ENCODE measurements around the gene LMAN1L.

The LMAN1L gene

DNA sequence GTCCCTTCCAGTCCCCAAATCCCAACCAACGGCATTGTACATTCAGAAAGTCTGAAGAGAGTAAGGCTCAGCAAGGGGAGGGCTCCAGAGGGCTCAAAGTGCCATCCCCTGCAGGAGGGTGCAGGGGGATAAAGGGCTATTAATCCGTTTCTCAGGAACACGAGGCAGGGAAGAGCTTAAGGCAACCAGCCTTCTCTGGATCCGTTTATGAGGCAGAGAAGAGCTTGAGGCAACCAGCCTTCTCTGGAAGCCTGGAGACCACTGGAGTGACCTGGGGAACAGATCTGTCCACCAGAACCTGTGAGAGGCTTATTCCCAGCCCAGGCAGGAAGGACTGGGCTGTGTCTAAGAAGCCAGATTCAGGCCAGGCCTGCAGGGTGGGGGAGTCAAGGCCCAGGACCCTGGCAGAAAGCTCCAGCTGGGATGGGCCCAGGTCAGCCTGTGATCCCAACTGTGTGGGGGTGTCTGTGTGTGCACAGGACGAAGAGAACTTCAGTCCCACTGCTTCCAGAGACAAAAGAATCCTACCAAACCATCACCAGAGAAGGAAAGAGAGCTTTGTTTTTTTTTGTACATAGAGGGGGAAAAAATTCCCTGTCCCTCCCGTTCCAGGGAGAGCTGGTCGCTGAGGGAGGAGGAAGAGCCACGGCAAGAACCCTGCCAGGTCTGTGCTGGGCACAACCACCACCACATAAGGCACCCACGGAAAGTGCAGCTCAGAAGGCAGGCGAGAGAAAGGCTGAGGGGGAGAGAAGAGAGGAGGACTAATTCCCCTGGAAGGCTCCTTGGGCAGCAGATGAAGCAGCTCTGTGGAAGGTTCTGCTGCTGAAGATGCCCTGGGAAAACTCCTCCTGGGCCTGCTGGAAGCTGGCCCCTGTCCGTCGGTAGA is 31.9 kb downstream of the LMAN1L start:
- Histone ChIP-seq H3K36me3 (replicated peaks) (peaks cover 16% of the 10 kb centered on the region), H3K4me3 (ENCODE audit: low read depth, low read length) (no peak overlapping the region), H3K27me3 (replicated peaks) (no peaks in the 10 kb centered on the region), H3K27ac (no peak overlapping the region)
- TF ChIP-seq, protein P1, sequence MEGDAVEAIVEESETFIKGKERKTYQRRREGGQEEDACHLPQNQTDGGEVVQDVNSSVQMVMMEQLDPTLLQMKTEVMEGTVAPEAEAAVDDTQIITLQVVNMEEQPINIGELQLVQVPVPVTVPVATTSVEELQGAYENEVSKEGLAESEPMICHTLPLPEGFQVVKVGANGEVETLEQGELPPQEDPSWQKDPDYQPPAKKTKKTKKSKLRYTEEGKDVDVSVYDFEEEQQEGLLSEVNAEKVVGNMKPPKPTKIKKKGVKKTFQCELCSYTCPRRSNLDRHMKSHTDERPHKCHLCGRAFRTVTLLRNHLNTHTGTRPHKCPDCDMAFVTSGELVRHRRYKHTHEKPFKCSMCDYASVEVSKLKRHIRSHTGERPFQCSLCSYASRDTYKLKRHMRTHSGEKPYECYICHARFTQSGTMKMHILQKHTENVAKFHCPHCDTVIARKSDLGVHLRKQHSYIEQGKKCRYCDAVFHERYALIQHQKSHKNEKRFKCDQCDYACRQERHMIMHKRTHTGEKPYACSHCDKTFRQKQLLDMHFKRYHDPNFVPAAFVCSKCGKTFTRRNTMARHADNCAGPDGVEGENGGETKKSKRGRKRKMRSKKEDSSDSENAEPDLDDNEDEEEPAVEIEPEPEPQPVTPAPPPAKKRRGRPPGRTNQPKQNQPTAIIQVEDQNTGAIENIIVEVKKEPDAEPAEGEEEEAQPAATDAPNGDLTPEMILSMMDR (IDR thresholded peaks at IDR 0.05; ENCODE audit: low read depth, low read length, missing control alignments) = no peak
- no peak for DNase-seq
- in situ Hi-C loops (cut with HindIII; ENCODE audit: low pct_ligation_motif_present, low sequenced_read_pairs) = no loop called here

DNA sequence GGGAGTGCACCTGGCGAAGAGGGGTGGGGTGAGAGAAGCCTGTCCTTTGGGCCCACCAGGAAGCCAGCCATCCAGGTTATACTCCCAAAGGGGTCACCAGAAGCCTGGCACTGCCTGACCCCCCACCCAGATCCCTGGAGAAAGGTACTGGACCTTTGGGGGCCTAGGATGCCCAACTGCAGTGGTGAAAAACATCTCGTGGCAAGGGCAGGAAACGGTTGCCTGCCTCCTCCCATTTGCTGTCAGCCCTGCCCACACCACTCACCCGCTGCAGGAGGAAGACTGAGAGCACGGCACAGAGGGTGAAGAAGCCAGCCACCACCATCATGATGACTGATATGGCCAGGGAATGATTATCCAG is 32.6 kb downstream of the LMAN1L start:
- peaks cover 23% of the 10 kb centered on the region for H3K36me3 ChIP-seq (replicated peaks)
- no peaks in the 10 kb centered on the region for H3K27me3 ChIP-seq (replicated peaks)
- in situ Hi-C loops (cut with HindIII; ENCODE audit: low pct_ligation_motif_present, low sequenced_read_pairs) = no loop called here
- DNase-seq = no peak
- TF ChIP-seq, protein P1 (IDR thresholded peaks at IDR 0.05; ENCODE audit: low read depth, low read length, missing control alignments) = no peak
- no peak overlapping the region for H3K4me3 ChIP-seq (ENCODE audit: low read depth, low read length)
- H3K27ac ChIP-seq = no peak overlapping the region

DNA sequence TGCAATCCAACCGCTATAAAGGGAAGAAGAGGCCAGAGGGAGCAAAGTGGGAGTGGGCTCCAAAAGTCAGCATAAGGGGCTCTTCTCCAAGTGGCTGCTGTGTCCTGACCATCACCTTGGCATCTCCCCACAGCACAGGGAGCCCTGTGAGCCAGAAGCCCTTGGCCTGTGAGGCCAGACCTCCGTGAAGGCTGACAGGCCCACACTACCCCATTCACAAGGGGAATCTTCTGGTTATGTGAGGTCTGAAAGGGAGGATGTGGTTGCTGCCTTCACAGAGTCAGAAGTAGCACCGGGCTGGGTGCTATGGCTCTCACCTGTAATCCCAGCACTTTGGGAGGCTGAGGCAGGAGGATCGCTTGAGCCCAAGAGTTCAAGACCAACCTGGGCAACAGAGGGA is 32.9 kb downstream of the LMAN1L start:
- H3K36me3 ChIP-seq (replicated peaks) = peaks cover 25% of the 10 kb centered on the region
- H3K27ac ChIP-seq = no peak overlapping the region
- no peaks in the 10 kb centered on the region for H3K27me3 ChIP-seq (replicated peaks)
- in situ Hi-C loops (cut with HindIII; ENCODE audit: low pct_ligation_motif_present, low sequenced_read_pairs) = no loop called here
- no peak overlapping the region for H3K4me3 ChIP-seq (ENCODE audit: low read depth, low read length)
- DNase-seq = no peak
- TF ChIP-seq, protein P1 (IDR thresholded peaks at IDR 0.05; ENCODE audit: low read depth, low read length, missing control alignments) = no peak

DNA sequence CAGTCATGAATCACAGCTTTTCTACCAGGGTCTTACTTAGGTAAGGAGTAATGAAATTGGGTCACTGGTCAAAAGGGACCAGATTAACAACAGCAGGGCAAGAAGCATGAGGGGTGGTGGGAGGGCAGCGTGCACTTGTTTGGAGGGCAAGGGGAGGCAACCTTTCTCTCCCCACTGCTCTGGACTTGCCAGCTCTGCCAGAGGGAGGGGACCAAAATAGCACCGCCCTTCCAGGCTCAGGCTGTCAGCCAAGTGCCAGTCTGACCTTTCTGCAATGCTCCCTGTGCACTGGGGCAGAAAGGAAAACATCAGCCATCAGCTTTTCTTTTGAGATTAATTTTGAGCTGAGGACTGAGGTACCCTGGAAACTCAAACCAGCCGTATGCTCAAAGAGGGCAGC is 34.8 kb downstream of the LMAN1L start:
- no peak for DNase-seq
- H3K27me3 ChIP-seq (replicated peaks) = no peaks in the 10 kb centered on the region
- in situ Hi-C loops (cut with HindIII; ENCODE audit: low pct_ligation_motif_present, low sequenced_read_pairs) = no loop called here
- no peak overlapping the region for H3K27ac ChIP-seq
- TF ChIP-seq, protein P1 (IDR thresholded peaks at IDR 0.05; ENCODE audit: low read depth, low read length, missing control alignments) = no peak
- no peak overlapping the region for H3K4me3 ChIP-seq (ENCODE audit: low read depth, low read length)
- peaks cover 35% of the 10 kb centered on the region for H3K36me3 ChIP-seq (replicated peaks)

DNA sequence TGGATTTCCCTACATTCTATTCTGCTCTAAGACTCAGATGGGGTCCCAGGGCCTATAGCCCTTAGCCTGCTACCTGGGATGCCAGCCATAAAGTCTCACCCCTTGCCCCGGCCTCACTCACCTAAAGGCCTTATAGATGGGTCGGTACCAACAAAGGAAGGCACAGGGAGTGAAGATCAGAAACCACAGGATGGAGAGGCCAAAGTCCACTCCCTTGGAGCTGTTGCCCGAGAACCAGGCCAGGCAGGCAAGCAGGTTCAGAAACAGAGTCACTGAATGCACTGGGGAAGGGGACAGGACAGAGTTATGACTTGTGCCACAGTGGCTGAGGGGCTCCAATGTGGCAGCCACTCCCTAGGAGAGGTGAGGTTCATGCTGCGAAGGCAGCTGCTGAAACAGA is 37.8 kb downstream of the LMAN1L start:
- in situ Hi-C loops (cut with HindIII; ENCODE audit: low pct_ligation_motif_present, low sequenced_read_pairs) = no loop called here
- DNase-seq = no peak
- Histone ChIP-seq H3K27ac (no peak overlapping the region), H3K4me3 (ENCODE audit: low read depth, low read length) (no peak overlapping the region), H3K36me3 (replicated peaks) (peaks cover 40% of the 10 kb centered on the region), H3K27me3 (replicated peaks) (no peaks in the 10 kb centered on the region)
- TF ChIP-seq, protein P1 (IDR thresholded peaks at IDR 0.05; ENCODE audit: low read depth, low read length, missing control alignments) = no peak

DNA sequence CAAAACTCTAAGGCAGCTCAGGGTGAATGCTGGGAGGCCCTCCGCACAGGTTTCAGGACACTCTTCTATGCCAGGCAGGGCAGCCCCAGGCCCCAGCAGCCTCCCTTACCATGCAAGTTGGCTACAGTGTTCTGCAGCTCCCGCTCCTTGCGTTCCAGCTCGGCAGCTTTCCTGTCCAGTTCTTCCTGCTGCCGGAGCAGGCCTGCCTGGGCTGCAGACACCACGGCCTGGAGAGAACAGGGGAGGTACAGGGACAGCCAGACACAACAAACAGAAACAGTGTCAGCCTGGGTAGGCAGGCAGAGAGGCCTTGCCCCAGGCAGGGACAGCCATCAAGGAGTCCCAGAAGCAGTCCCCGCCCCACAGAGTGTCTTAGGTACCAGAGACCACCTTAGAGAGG is 39.3 kb downstream of the LMAN1L start:
- no peak overlapping the region for H3K27ac ChIP-seq
- no peak overlapping the region for H3K4me3 ChIP-seq (ENCODE audit: low read depth, low read length)
- in situ Hi-C loops (cut with HindIII; ENCODE audit: low pct_ligation_motif_present, low sequenced_read_pairs) = no loop called here
- H3K36me3 ChIP-seq (replicated peaks) = peaks cover 40% of the 10 kb centered on the region
- no peaks in the 10 kb centered on the region for H3K27me3 ChIP-seq (replicated peaks)
- no peak for DNase-seq
- TF ChIP-seq, protein P1 (IDR thresholded peaks at IDR 0.05; ENCODE audit: low read depth, low read length, missing control alignments) = no peak
